EL (cell line): ENCODE results near the gene PACRG.
A peak's percentile ranks its signal among the peaks of the same experiment; 100 is the strongest.
"Not testable (repeated sequence)": the region's sequence is repeated elsewhere in the genome, so short reads cannot be mapped to it uniquely, and the experiment has no call there.

ENCODE experiments used
- DNase-seq: peaks from one replicate; pipeline ENCODE4 v3.0.0-alpha.2; 2016

PACRG gene

GRCh38 chr6:163301726-163302635 lies 574.2 kb downstream of the PACRG start:
- no peak for DNase-seq

GRCh38 chr6:163302747-163303146 lies 575.0 kb downstream of the PACRG start:
- no peak for DNase-seq

GRCh38 chr6:163306000-163306399 lies 578.2 kb downstream of the PACRG start:
- DNase-seq = no peak

- DNase-seq = no peak
Observed at GRCh38 chr6:163308629-163309440, 581.1 kb downstream of the PACRG start.

GRCh38 chr6:163309491-163310026 lies 581.8 kb downstream of the PACRG start:
- DNase-seq = peak; percentile 64

- DNase-seq = no peak
Observed at GRCh38 chr6:163310096-163310972, 582.6 kb downstream of the PACRG start.

- no peak for DNase-seq
Observed at GRCh38 chr6:163310973-163311383, 583.2 kb downstream of the PACRG start.

- peak; percentile 75 for DNase-seq
Observed at GRCh38 chr6:163311830-163312229, 584.1 kb downstream of the PACRG start.

GRCh38 chr6:163313566-163313965 lies 585.8 kb downstream of the PACRG start:
- DNase-seq = no peak

- DNase-seq = no peak
Observed at GRCh38 chr6:163313981-163314380, 586.2 kb downstream of the PACRG start.

GRCh38 chr6:163314791-163315470 lies 587.2 kb downstream of the PACRG start:
- no peak for DNase-seq

- DNase-seq = not testable (repeated sequence)
Observed at GRCh38 chr6:163316866-163317495, 589.2 kb downstream of the PACRG start.

- no peak for DNase-seq
Observed at GRCh38 chr6:163318071-163318786, 590.5 kb downstream of the PACRG start.

- no peak for DNase-seq
Observed at GRCh38 chr6:163319609-163320366, 592.0 kb downstream of the PACRG start.

GRCh38 chr6:163320402-163320801 lies 592.6 kb downstream of the PACRG start:
- no peak for DNase-seq

GRCh38 chr6:163320804-163321203 lies 593.0 kb downstream of the PACRG start:
- DNase-seq = no peak

- DNase-seq = no peak
Observed at GRCh38 chr6:163321717-163322116, 593.9 kb downstream of the PACRG start.

GRCh38 chr6:163323274-163323673 lies 595.5 kb downstream of the PACRG start:
- no peak for DNase-seq

- DNase-seq = no peak
Observed at GRCh38 chr6:163323705-163324104, 595.9 kb downstream of the PACRG start.

- no peak for DNase-seq
Observed at GRCh38 chr6:163324326-163324687, 596.5 kb downstream of the PACRG start.
